Chondrocyte (in vitro differentiated cells): ENCODE results near the gene MAP4. TPM values are rescaled to one million over a fixed set of nuclear protein-coding genes. Genes with fewer than 3 reads are reported as not detected.

Experiments used
- DNase-seq: peaks from one replicate; pipeline ENCODE4 v3.0.0; 2021; ENCODE audit warnings: mixed read lengths, low spot score
- H3K27ac Mint-ChIP-seq: one replicate; pipeline ENCODE4 v1.8.0; 2021; ENCODE audit warnings: mild to moderate bottlenecking, moderate library complexity, mixed read lengths; ENCODE audit not compliant: unreplicated experiment
- H3K27me3 Mint-ChIP-seq: 2 replicates; pipeline ENCODE4 v1.8.0; 2021; ENCODE audit warnings: low read depth, mixed read lengths
- H3K36me3 Mint-ChIP-seq: 2 replicates; pipeline ENCODE4 v1.8.0; 2021; ENCODE audit warnings: low read depth, mixed read lengths
- H3K4me1 Mint-ChIP-seq: 2 replicates; pipeline ENCODE4 v1.8.0; 2021; ENCODE audit warnings: low read depth, mild to moderate bottlenecking, mixed read lengths
- H3K4me3 Mint-ChIP-seq: one replicate; pipeline ENCODE4 v1.8.0; 2021; ENCODE audit warnings: mild to moderate bottlenecking, moderate library complexity, mixed read lengths; ENCODE audit not compliant: unreplicated experiment
- H3K9me3 Mint-ChIP-seq: 2 replicates; pipeline ENCODE4 v1.8.0; 2021; ENCODE audit warnings: low read depth, mixed read lengths
- CTCF ChIP-seq: fragments of 200-600 bp; sonication (generic); IDR thresholded peaks from 2 replicates; pipeline ENCODE4 v1.5.0; 2021; ENCODE audit warnings: antibody characterized with exemption, mild to moderate bottlenecking, moderate library complexity
- total RNA-seq: library from RNA; stranded (reverse); gene quantifications from 3 replicates; pipeline ENCODE4 v1.2.1, GENCODE V29; 2021

The MAP4 gene
- total RNA-seq, 1 donor from 2014 or later: 401 TPM

- no peaks in the 10 kb centered on the region for H3K27me3 Mint-ChIP-seq
- H3K36me3 Mint-ChIP-seq: peaks cover 16% of the 10 kb centered on the region
- H3K4me3 Mint-ChIP-seq: no peak overlapping the region
- peaks cover 4% of the 10 kb centered on the region for H3K9me3 Mint-ChIP-seq
- peaks cover 37% of the 10 kb centered on the region for H3K4me1 Mint-ChIP-seq
- TF ChIP-seq CTCF: no peak
- no peak for DNase-seq
- H3K27ac Mint-ChIP-seq: peak overlapping the region; percentile 38
These were observed 54.2 kb downstream of the MAP4 start for GRCh38 chr3:47961815-47962606.

GRCh38 chr3:47961036-47961435, 55.2 kb downstream of the MAP4 start:
- no peak overlapping the region for H3K27ac Mint-ChIP-seq
- no peak for DNase-seq
- TF ChIP-seq CTCF: no peak
- H3K9me3 Mint-ChIP-seq: peaks cover 4% of the 10 kb centered on the region
- no peak overlapping the region for H3K4me3 Mint-ChIP-seq
- no peaks in the 10 kb centered on the region for H3K27me3 Mint-ChIP-seq
- peaks cover 14% of the 10 kb centered on the region for H3K36me3 Mint-ChIP-seq
- peaks cover 37% of the 10 kb centered on the region for H3K4me1 Mint-ChIP-seq

- Mint-ChIP-seq H3K27ac (no peak overlapping the region), H3K9me3 (no peaks in the 10 kb centered on the region), H3K4me1 (peaks cover 5% of the 10 kb centered on the region), H3K4me3 (no peak overlapping the region), H3K36me3 (peaks cover 1% of the 10 kb centered on the region), H3K27me3 (no peaks in the 10 kb centered on the region)
- no peak for TF ChIP-seq CTCF
- no peak for DNase-seq
These were observed 59.7 kb downstream of the MAP4 start for GRCh38 chr3:47956521-47956920.

- Mint-ChIP-seq H3K4me1 (peaks cover 5% of the 10 kb centered on the region), H3K27ac (no peak overlapping the region), H3K27me3 (no peaks in the 10 kb centered on the region), H3K9me3 (no peaks in the 10 kb centered on the region), H3K4me3 (no peak overlapping the region), H3K36me3 (peaks cover 1% of the 10 kb centered on the region)
- DNase-seq: no peak
- no peak for TF ChIP-seq CTCF
These were observed 61.6 kb downstream of the MAP4 start for GRCh38 chr3:47954567-47954966.

GRCh38 chr3:47950453-47951169, 65.6 kb downstream of the MAP4 start:
- Mint-ChIP-seq H3K27me3 (no peaks in the 10 kb centered on the region), H3K36me3 (no peaks in the 10 kb centered on the region), H3K27ac (no peak overlapping the region), H3K9me3 (no peaks in the 10 kb centered on the region), H3K4me1 (peaks cover 5% of the 10 kb centered on the region), H3K4me3 (no peak overlapping the region)
- DNase-seq: no peak
- TF ChIP-seq CTCF: no peak
